Measurements from ENCODE around the gene GMPR.

Gene GMPR

DNA sequence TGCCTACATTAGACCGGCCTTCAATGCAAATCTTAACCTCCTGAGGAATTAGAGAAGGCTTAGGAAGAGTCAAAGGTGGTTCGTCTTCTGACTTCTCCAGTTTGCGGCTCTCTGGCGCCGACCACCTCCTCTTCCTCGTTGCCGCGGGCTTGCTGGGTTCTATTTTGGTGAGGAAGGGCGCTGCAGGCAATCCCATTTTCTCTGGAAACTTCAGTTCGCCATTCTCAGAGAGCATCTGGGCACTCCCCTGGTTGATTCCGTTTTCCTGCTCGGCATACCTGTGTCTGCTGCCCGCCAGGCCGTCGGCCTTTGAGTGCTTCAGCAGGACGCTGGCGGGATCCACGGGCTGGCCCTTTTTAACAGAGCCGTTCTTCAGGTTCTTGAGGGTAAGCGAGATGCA, 67.9 kb downstream of the GMPR start:
- DNase-seq = no peak

DNA sequence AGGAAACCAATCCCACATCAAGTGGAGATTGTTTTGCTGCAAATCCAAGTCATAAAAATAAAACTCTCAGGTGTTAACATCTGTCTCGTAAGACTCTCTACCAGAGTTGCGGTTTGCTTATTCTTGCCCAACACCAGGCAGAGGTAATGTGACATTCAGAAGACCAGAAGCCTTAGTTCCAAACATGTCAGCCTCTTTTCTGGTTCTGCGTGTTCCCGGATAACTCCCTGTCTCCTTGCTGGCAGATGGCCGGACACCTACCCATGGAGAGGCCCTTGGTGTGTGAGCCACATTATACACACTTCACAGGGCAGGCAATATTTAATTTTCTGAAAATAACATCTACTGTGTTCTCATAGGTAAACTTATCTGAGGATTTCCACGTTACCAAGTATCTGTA, 73.4 kb downstream of the GMPR start:
- no peak for DNase-seq

DNA sequence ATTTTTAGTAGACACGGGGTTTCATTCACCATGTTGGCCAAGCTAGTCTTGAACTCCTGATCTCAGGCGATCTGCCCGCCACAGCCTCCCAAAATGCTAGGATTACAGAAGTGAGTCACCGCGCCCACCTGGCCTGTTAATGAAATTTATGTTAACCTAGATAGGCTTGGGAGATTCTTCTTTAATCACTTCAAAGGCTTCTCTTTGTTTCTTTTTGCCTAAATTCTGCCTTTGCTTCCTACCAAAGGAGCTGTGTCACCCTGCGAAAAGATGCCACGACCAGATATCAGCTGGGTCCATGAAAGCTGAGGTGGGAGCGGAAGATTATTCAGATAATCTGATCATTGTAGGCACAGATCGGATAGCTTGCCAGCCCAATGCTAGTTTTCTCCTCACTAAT, 75.3 kb downstream of the GMPR start:
- DNase-seq = no peak

DNA sequence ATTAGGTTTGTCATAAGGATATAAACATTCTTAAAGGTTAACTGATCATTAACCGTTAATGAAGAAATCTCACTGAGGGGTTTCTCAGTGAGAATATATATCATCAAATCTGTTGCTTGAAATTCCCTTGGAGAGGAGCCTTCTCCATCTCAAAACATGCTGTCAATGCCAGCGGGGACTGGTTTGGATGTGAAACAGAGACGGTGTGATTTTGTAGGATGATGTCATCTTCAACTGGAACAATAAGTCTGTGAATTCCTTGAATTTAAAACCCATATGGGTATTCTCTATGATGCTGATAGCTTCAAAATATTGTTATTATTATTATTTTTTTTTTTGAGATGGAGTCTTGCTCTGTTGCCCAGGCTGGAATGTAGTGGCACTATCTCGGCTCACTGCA, 75.9 kb downstream of the GMPR start:
- no peak for DNase-seq

DNA sequence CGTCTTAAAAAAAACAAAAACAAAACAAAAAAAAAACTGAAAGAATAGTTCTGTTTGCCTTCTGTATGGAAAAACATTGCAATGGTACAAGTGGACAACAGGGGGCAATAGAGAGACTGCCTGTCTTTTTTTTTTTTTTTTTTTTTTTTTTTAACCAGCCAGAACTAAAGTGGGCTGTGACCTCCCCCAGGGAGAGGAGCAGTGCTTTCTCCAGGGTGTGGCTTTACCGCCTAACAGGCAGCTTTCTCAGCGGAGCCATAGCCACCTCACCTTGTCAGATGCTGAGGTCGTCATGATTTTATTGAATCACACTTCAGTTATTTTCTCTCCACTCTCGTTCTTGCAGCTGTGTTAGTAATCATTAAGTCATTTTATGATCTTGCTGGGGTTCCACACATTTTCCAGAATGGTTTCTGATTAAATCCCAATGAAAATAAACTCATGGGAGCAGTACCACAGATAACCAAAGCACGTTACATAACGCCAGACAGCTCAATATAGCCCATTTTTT, 78.4 kb downstream of the GMPR start:
- no peak for DNase-seq

DNA sequence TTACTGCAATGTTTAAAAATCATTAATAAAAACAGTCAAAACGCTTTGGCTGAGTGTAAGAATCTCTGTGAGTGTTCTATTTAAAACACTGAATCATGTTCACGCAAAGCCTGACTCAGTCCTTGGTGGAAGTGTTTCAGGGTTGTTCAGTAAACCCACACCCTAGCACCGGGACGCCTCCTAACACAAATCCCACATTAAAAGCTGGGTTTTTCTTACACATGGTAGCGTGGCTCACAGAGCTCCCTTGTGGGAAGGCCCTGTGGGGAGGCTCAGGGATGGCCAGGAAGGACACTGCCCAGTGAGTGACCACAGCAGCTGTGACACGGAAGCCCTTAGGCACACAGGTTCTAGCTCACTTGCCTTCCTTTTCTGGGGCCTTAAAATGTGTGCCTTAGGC, 80.2 kb downstream of the GMPR start:
- no peak for DNase-seq

DNA sequence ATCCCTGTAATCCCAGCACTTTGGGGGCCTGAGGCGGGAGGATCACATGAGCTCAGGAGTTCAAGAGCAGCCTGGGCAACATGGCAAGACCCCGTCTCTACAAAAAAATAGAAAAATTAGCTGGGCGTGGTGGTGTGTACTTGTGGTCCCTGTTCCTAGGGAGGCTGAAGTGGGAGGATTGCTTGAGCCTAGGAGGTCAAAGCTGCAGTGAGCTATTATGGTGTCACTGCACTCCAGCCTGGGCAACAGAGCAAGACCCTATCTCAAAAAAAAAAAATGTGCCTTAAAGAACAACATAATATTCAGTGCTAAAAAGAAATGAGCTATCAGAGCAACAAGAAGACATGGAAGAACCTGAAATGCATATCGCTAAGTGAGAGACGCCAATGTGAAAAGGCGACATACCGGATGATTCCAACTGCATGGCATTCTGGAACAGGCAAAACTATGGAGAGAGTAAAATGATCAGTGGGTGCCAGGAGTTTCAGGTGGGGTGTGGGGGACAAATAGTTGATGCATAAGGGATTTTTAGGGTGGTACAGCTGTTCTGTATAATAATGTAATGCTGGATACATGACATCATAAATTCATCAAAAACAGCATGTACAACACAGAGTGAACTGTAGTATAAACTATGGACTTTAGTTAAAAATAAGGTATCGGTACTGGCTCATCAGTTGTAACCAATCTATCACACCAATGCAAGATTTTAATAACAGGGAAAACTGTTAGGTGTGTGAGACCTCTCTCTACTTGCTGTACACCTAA, 80.8 kb downstream of the GMPR start:
- no peak for DNase-seq

DNA sequence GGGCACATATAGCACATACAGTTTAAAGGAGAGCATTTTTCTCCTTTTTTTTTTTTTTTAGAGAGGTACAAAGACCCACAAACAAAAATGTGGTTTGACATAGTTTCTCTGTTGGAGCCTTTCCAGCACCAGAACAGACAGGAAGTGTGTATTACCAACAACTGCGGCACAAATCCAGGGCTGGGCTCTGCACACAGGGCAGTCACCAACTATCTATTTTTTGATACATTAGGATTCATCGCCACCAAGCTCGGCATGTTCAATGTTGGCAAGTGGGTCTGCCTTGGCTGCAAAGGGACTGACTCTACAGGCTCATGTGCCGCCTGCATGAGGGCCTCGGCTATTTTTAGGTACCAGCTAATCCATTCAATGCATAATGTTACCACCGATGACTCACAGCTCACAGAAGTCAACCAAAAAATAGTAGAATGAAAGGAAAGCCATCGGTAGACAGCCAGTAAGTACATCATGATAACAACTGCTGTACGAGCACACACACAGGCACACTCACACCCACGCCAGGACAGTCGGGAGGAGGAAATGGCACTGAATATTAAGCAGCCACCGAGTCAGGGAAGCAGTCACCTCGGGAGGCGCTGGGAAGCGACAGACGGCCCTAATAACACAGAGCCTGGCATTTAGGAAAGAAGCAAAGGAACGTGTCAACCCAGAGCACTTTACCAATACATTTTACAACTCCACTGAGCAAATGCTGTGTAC, 81.6 kb downstream of the GMPR start:
- peak; percentile 25 to 53 (median 41) for DNase-seq

DNA sequence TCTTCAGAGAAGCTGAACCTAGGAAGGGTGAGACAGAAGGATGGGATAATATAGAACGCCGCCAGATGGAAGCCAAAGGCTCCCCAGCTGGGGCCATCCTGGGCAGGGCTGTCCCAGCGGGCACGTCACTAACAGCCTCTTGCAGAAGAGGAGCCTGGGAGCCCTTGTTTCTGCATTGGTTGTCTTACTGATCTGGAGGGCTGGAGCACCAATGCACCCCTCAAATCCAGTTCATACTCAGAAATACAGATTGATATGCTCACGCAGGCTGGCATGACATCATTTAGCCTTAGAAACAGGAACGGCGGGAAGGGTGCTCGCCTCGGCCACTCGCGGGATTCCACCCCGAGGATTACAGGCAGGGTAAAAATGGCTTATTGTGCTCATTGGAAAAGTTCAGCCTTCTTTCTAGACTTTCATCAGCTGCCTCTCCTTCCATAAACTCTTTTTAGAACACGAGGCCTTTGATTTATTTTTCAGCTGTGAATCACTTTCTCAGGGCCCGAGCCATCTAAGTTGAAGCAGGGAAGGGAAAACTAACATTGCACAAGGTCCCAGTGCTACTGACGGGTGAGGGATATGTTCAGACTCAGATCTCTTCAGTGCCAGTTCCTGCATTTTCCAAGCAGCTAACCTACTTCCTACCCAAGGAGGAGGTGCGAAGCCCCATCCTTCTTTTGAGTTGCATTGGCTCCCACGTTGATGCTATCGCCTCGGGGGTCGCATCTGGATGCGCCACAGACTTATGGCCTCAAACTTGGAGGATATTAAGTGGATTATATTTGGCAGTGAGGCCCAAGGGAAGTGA, 82.3 kb downstream of the GMPR start:
- no peak for DNase-seq

DNA sequence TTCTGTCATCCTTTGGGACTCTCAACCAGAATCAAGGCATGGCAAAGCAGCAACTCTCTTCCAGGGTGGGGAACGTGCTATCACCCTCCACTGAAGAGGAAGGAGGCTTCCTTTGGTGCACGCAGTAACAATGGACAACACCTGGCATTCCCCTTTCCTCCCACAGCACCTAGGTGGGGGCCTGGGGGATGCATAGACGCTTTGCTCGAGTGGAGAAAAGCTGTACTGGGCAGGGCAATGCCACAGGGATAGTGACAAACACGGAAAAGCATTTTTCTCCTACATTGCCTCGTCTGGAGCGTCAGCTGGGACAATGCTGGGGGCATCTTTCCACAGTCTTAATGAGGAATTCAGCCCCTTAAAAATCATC, 82.9 kb downstream of the GMPR start:
- no peak for DNase-seq

DNA sequence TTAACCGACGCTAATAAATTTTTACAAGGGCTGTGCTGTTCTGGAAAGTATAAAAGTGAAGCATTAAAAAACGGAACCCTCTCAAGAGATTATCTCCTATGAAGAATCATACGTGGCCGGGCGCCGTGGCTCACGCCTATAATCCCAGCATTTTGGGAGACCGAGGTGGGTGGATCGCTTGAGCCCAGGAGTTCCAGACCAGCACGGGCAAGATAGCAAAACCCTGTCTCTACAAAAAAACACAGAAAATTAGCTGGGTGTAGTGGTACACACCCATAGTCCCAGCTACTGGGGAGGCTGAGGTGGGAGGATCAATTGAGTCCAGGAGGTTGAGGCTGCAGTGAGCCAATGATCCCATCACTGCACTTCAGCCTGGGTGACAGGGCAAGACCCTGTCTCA, 83.4 kb downstream of the GMPR start:
- no peak for DNase-seq

DNA sequence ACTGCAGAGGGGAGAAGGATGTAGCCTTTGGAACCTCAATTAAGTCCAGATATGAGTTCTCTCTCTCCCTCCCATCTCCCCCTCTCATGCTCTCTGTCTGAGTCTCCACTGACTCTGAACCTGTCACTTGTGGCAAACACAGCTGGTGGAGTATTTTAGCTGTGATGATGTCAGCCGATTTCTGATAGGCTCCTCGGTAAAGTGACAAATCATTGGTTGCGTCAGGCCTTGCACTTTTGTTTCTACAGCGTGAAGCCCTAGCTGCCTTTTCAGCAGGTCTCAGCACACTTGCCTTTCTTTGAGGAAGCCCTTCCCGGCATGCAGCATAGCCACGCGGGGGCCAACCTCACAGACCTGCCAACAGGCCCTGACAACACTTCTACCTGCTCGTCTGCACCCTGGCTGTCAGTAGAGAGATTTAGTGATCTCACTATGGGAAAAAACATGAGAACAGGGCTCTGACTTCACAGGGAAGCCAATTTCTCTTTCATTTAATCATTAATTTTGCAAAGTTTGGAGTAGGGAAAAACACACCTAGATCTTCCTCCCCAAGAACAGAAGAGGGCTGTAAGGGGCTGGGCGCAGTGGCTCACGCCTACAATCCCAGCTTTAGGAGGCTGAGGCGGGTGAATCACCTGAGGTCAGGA, 84.4 kb downstream of the GMPR start:
- peak; percentile 31 to 47 (median 45) for DNase-seq

DNA sequence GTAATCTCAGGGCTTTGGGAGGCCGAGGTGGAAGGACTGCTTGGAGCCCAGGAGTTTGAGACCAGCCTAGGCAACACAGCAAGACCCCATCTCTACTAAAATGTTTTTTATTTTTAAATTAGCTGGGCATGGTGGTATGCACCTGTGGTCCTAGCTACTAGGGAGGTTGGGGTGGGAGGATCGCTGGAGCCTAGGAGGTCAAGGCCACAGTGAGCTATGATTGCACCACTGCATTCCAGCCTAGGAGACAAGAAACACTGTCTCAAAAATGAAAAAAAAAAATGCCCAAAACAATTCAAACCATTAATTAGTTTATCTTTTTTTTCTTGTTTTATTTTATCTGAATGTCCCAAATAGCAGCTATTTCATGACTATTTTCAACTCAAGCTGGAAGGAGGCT, 85.8 kb downstream of the GMPR start:
- DNase-seq = no peak

DNA sequence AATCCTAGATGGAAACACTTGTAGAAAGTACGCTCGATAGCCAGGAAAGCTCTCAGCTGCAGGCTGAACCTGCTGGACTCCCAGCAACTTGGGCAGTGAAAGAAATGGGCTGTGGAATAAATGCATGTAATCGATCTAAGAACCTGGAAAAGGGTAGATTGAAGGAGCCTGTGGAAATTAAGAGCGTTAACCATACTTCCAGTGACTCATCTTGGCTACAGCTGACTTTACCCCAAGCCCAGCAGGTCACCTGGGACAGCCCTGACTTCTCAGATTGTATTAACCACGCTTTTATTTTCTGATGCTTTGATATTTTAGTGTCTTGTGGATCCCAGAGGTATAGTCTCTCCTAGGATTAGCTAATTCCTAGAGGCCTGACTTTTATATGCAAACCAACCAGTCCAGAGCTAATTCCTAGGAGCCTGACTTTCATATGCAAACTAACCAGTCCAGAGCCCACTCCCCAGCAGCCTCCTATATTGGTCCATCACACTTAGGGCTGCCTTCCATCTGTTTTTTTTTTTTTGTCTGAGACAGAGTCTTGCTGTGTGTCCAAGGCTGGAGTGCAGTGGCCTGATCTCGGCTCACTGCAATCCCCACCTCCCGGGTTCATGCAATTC, 86.3 kb downstream of the GMPR start:
- no peak for DNase-seq

DNA sequence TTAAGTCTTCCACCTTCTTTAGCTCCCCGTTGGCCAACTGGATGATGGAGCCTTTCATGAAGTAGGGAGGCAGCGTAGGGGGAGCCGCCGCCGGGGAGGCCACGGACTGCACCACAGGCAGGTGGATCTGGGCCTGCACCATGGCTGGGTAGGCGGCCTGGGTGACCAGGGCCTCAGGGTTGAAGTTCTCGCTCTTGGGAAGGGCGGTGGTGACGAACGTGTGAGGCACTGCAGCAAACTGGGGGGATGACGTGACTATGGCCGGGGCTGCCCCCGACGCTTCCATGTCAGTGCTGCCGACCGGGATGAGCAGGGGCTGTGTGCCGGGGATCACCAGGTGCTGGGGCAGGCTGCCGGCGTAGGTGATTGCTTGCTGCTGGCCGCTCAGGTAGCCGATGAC, 88.1 kb downstream of the GMPR start:
- DNase-seq = no peak

DNA sequence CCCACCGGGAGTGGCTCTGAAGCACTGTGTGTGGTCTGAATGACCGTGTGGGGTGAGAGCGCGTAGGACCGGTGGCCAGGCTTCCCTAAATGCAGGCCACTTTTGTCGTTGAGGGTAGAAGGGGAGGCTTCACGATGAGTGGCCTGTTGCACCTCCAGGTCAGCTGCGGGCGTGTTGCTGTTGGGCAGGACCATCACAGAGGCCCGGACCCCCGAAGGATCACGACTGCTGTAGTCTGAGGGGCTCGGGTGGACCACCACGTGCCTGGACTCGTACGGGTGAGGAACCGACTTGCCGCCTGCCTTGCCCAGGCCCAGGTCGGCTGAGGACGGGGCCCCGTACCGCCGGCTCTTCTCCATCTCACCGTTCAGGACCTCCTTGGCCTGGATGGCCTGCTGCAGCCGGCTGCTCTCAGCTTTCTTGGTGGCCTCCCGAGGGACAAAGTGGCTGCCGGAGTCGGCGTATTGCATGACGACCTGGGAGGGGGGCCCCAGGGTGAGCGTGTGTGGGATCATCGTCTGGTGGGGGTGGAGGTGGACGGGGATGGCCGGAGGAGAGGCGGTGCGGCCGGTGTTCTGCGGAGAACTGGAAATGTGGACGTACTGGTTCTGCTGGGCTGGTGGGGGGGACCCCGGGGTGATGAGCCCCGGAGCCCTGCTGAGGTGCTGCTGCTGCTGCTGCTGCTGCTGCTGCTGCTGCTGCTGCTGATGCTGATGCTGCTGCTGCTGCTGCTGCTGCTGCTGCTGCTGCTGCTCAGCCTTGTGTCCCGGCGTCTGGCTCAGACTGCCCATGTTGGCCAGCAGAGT, 88.8 kb downstream of the GMPR start:
- no peak for DNase-seq

DNA sequence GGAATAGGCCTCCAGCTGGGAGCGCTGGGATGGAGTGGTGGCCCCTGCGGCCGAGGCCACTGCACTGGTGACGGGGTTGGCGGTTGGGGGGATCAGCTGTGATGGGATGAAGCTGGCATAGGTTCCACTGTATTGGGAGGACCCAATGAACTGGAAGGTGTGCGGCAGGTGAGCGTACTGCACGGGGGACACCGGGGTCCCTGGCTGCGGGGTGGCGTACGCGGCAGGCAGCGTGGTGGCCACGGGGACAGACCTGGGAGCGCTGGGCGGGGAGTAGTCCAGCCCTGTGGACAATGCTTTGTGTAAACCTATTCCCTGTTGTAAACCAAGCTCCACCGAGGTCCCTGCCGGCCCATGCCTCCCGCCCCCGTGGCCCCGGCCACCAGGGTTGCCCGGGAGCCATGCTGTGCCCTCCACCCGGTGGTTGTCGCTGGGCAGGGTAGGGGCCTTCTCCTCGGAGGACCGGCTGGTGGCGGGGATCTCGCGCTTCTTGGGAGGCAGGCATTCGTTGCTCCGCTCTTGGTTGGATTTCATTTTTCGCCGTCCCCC, 89.5 kb downstream of the GMPR start:
- no peak for DNase-seq

DNA sequence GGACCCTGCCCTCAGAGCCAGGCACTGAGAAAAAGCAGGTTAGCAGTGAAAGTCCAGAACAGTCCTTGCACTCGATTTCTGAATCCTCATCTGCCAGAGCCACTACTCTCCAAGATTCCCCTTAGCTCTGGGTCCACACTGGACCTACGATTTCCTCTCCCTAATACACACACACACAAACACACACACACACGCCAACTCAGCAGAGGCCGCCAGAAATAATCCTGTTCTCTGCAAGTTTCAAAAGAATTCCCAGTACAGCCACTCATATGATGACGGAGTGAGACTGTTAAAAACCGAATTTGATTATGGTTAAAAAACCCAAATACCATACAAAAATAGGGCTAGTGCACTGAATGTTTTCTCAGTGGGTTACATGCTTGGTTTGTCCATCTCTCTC, 90.8 kb downstream of the GMPR start:
- no peak for DNase-seq

DNA sequence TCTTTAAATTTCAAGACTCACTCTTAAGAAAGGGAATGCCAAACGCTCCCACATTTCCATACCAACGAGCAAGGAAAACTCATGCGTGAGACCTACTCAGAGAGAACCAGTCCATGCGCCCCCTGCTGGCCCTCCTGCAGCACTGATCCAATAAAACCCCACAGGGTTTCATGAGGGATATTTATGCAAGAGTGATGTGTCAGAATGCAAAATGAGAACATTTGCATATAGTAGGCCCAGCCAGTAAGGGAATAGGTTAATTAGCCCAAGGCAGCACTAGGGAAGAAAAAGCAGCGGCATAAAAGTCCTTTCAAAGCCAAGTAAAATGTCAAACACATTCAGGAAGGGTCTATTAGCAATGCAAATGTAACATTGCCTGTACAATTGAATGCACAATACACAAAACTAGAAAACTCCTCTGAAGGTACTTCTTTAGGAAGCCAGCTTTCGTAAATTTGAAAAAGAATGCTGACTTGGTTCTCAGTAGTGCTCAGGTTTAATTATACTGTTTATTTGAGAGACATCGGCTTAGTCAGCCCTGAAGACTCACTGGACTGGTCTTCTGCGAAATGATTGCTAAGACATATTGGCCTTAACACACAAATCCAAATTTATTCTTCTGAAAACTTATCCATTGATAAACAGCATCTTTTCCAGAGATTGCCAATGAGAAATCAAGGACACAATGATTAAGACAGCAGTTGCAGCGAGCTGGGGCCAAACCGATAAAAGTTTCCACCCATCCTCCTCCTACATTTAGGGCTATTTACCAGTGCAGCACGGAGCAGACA, 93.2 kb downstream of the GMPR start:
- peak; percentile 17 to 42 (median 34) for DNase-seq

DNA sequence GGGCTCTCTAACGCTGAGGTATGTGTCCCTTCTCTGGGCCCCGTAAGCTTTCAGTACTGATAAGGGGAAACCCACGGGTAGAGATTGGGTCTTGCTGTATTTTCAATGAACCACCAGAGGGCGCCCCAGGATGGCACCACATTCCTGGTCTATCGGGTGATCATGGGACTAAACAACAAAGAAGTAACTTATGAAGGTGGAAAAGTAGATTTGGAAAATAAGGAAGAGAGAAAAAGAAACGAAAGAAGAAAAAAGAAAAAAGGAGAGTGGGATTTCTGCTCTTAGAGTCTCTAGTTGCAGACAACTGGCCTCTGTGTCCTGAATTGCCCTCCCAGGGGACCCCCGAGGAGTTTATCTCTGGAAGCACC, 93.8 kb downstream of the GMPR start:
- DNase-seq = peak; percentile 56 to 77 (median 67)

DNA sequence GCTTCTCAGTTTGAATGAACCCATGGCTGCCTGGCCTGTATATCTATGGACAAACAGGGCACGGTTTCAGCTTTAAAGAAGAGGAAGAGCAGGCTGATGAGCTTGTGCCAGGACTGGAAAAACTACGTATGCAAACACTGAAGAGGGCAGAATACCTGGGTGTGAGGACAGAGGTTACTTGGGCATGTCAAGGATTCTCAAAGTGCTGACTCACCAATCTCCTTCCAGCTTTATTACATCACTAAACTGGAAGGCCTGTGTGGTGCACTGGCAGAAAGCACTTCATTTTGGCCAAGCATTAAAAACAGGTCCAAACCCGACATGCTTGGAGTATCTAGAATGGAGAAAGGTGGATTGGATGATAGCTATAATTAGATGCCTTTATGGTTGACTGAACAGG, 95.2 kb downstream of the GMPR start:
- no peak for DNase-seq

Measured in activated CD4-positive, CD25-positive, alpha-beta regulatory T cell (primary cell).